Renal cortical epithelial cell (primary cell): ENCODE data around the gene CDH8. TPM values are rescaled to one million over a fixed set of nuclear protein-coding genes. Genes with fewer than 3 reads are reported as not detected.
"Not testable (repeated sequence)": the region's sequence is repeated elsewhere in the genome, so short reads cannot be mapped to it uniquely, and the experiment has no call there.

Experiments used
- DNase-seq: peaks from one replicate; pipeline ENCODE4 v3.0.0-alpha.2; 2011; ENCODE audit warnings: low read depth
- total RNA-seq: library from RNA; depleted of rRNA; stranded (reverse); fragments of >200 nt; gene quantifications from 2 replicates; pipeline ENCODE4 v1.2.3, GENCODE V29; 2014

The CDH8 gene
- total RNA-seq, 1 donor from 2014 or later, result 1.3 TPM

DNA sequence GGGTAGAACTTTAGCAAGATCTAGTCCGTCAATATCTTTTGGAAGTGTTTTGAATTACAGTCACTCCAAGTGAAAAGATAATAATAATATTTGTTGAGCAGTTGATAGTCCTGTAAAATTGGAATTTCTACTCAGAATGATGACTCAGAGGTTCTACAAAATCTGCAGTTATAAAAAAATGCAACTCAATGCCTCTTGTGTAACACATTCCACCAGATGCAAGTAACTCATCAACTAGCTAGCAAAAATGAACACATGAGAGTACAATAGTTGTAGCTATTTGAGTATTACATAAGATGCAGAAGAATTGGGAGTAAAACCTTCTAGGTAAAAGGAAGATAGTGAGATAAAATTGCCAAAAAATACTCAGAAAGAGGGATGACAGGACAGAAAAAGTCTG lies 177.2 kb downstream of the CDH8 start:
- peak; percentile 43 for DNase-seq

GRCh38 chr16:61842666-61843065 lies 193.6 kb downstream of the CDH8 start:
- peak; percentile 2 for DNase-seq

DNA sequence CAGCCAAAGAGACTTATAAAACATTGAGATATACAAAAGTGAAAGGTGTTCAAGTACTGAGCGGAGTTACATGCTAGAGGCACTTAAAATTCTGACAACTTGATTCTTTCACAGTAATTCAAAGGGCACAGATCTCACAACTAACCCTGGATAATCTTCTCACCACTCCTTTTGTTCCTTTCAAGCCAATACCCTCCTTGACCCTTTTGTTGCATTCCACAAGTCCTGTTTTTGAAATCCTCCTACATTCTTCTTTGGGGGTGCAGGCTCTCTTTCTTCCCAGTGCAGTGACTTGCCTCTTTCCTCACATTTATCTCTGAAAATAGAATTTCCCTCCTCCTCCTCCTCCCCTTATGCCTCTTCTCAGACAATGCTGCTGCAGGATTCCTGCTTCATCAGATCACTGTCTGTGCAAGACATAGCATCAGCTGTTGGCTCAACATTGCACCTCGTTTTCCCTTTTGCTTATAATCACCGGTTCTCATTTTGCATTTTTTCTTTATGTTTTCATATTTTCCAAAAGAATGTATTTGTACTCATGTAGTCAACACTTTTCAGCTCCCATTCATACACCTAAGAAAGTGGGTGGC lies 199.3 kb downstream of the CDH8 start:
- no peak for DNase-seq

GRCh38 chr16:61834082-61834481 lies 202.2 kb downstream of the CDH8 start:
- no peak for DNase-seq

DNA sequence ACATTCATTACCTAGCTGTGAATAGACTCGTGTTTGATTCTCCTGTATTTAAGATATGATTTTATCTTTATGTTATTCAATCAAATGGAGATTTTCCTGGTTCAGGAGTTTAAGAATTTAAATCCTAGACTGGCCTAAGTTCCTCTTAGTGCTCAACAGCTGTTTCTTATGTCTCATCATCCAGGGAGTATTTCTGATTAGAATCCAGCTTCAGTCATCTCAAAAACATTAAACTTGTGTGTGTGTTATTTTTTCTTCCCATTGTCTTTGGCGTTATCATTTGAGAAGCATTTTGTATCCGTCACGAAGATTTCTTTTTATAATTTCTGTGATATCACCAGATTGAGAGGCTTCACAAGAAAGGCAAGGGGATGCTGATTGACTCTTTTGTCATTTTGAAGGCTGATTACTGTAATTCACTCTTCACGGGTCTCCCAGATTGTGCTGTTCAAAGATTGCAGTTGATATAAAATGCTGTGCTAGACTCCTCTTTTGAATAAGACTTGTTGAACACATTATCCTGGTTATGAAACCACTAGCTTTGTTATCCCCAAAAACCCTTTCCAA lies 204.8 kb downstream of the CDH8 start:
- no peak for DNase-seq

DNA sequence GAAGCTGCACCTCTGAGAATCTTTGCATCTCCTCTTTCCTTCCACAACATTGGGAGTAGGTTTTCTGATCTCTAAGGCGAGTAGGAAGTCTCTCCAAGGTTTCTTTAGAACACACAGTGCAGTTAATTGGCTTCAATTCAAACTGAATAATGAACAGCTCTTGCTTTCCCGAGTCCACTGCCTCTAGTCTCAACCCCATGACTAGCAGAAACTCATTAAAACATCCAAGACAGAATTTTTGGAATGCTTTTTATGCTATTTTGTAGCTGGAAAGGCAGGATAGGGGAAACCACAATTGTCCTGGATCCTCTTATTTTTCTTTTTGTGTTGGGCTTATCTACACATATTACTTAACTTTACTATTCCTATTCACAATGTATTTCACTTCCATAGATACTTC lies 206.6 kb downstream of the CDH8 start:
- DNase-seq, result peak; percentile 31

DNA sequence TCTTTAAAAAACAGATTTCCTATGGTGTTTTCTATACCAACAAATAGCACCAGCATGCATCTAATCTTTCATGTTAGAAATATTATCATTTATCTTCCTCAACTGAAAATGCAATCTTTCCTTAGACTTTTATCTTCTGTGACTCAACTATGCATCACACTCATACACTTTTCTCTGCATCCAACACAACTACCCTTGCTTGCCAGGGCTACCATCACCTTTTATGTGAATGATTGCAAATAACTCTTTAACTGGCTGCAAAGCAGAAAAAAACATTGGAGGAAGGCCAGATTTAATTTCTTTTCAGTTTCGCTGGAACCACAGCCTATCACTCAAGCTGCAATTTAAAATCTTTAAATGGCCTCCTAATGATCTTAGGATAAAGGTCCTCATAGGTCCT lies 212.9 kb downstream of the CDH8 start:
- DNase-seq, result no peak

- no peak for DNase-seq
Observed at GRCh38 chr16:61820820-61821219, 215.4 kb downstream of the CDH8 start.

DNA sequence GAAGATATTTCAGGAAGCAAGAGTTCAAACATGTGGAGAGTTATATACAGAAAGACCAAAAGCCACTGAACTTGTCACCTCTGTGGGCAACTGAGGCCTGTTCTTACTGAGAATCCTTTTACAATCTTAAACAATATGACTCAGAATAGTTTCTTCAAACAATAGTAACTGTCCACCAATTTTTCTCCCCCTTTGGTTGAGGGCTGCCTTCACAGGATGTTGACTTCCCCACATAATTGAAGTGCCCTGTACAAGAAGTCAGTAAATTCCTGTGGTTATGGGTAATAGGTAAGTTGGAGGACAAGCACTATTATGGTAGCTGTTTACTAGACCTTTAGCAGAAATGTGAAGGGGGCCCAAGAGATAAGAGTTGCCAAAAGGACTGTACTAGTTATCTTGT lies 215.8 kb downstream of the CDH8 start:
- DNase-seq, result peak; percentile 52

GRCh38 chr16:61818850-61819249 lies 217.4 kb downstream of the CDH8 start:
- DNase-seq, result no peak

DNA sequence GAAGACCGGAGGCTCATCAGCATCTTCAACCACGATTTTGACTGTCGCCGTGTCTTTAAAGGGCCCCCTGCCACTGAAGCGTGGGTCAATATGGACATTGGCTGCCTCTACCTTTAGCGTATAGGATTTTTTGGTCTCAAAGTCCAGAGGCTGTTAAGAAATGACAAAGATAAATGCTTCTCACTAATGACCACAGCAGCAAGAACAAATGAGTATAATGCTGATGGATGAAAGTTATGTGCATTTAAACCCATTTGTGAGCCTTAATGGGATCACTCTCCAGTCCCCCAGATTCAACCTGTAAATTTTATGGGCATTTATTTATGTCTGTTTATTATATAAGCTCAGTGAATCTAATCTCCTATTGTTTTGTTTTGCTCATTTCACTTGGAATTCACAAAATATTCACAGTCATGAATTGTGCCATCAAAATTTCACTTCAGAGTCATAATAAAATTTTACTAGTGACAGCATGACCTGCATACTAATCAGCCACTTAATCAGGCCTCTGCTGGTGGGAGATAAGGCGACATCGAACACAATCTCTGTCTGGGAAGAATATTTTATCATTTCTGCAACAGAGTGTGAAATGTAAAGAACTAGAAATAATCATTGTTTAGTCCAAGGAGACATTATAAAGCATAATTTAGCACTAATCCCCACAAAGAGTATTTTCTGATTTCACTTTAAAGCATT lies 218.5 kb downstream of the CDH8 start:
- DNase-seq, result no peak

DNA sequence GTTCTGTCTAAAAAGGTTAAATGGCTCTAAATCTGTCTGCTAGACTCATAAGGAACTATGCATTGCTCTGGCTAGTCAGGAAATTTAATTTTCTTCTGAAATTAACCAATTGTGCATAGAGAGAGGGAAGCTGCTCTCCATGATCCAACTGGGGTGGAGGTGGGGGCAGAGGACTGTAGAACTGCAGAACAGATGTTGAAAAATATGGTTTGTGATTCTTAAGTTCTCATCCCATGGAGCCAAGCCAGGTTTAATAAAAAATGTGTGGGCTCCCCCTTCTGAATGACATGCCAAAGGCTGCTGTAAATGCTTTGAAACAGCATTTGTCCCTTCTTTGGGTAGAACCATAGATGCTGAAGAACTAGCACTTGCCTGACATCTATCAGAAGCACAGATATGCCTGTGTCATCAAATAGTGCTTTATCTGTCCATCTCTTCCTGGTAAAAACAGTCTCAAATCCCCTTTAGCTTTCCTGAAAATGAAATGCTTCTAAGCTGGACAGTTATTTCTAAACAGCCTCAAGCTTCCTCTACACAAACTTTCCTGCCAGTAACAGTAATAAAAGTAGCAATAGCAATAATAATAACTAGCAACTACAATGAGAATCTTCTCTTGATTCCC lies 221.4 kb downstream of the CDH8 start:
- DNase-seq, result no peak

DNA sequence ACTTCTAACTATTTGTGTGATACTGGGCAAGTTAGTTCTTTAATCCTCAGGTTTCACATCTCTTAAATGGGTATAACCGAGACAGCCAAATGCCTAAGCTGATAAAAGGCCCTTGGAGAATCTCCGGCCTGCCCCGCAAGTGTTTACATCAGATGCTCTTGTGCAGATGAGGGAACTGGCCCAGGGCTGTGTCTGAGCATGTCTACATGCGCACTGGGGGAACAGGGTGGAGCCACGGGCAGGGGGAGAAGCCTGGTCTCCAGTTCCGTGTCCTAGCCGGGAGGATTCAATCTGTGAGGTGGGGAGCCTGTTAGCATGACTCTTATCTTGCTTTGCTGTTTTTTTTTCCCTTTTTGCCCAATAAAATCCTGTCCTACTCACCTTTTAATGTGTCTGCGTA lies 222.9 kb downstream of the CDH8 start:
- no peak for DNase-seq

DNA sequence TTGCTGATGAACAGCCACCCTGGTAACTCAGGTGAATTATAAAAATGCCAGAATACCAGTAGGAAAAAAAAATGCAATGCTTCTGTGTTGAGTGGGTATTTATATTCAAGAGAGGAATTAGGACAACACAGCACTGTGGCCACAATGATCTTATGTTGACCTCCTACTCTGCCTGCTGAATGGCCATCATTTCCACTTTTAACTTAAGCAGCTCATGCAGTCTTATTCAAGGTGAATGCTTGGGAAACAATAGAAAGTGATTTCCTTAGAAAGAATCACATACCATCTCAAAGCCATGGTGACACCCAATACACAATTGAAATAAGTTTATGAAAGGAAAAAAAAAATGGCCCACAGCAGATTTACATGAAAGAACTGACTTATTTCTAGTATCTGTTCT lies 224.0 kb downstream of the CDH8 start:
- no peak for DNase-seq

- DNase-seq, result no peak
Observed at GRCh38 chr16:61807551-61807950, 228.7 kb downstream of the CDH8 start.

- DNase-seq, result not testable (repeated sequence)
Observed at GRCh38 chr16:61801217-61801616, 235.0 kb downstream of the CDH8 start.

DNA sequence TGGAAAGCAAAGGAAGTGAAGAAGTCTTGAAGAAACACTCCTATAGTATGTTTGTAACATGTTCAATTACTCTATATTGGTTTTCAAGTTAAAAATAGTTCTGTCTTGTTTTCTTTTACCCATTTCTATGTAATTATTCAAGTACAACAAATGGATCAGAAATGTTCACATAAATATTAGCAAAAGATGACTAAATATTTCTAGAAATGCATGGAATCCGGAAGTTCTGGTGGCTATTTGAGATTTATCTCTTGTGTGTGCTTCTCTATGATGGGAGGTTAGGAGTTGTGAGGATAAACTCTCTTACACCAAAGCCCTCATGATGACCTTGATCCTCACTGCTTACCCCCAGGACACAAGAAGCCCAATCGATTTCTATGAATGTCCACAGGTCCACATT lies 237.5 kb downstream of the CDH8 start:
- DNase-seq, result no peak

GRCh38 chr16:61797961-61798507 lies 238.2 kb downstream of the CDH8 start:
- DNase-seq, result no peak

DNA sequence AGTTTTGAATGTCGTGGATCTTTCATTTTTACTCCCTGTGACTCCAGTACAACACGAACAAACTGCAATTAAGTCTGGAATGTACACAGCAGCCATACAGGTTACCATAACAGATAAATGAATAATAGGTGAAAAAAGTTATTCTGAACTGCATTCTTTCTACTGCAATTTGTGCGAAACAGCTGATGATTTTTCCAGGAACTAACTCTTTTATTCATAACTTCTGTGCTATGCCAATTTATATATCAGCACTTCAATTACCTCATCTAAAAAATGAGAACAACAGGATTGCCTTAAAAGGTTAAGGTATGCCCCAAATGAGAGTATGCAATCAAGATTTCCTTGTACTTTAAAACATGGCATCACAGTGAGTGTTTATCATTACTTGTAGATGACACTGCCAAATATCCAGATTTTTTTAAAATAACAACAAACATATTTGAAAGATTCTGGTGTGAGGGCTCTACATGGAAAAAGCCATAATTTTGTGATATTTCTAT lies 238.9 kb downstream of the CDH8 start:
- no peak for DNase-seq

DNA sequence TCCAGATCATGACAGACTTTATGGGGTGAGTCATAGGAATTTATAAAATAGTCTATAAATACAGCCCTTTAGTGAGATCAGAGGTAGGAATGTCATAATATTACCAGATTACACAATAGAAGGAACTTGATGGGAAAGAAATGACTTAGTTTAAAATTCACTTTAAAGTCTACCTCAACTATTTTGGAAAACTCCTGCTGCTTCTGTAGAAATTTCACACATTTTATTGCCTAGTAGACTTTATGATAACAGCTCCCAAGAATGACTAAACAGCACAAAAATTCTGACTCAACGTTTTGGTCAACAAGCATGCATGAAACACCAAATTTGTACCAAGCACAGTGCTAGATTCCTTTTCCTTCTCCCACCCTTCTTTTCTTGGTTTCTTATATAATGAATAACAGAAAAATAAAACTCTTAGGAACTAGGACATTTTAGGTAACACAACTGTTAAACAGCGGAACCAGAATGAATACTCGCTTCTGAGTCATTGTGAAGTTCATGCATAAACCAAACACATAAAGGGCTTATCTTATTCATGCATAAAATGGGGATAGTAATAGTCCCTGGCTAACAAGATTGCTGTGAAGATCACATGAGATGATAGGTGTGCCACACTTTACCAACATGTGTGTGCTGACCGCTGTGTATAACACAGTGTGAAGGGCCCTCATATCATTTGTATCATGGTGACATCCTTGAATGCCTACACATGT lies 243.9 kb downstream of the CDH8 start:
- DNase-seq, result peak; percentile 90

DNA sequence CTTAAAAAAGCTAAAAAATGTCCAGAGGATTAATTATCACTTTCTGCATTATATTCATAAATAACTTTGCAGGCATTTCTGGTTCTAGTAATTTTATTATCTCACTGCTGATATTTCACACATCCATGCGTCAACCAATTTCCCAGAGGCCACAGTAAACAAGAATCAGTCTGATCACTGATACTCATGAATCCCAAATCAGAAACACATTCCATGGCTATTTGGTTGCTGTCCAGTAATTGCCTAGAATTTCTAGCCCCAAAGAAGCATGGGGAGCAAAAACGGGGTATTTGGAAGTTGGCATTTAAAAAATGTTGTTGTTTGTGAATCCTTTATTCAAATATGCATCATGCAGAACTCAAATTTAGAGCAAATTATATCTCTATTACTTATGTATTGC lies 244.8 kb downstream of the CDH8 start:
- DNase-seq, result peak; percentile 1

DNA sequence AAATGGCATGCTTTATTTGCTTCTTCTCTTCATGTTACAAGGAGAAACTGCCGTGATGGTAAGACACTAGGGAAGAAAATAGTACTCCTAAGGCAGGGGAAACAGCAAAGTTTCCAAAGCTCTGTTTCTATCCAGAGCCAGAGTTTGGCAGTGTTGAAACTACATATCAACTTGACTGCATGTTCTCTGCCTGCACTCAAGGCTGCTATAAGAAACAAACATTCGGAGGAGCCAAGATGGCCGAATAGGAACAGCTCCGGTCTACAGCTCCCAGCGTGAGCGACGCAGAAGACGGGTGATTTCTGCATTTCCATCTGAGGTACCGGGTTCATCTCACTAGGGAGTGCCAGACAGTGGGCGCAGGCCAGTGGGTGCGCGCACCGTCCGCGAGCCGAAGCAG lies 254.4 kb downstream of the CDH8 start:
- DNase-seq, result not testable (repeated sequence)
